OCI-LY7 (cell line): ENCODE measurements around the gene USP28.

Experiments used
- CTCF ChIP-seq: fragments of 200-600 bp; sonication (generic); conservative IDR thresholded peaks from 2 replicates; pipeline ENCODE4 v1.5.1; 2014; ENCODE audit warnings: mild to moderate bottlenecking, antibody characterized with exemption, low read length, moderate library complexity, mixed read lengths
- EZH2phosphoT487 ChIP-seq: fragments of 200-600 bp; sonication (generic); IDR thresholded peaks from 2 replicates; pipeline ENCODE4 v1.6.1; 2018; ENCODE audit warnings: low read depth, borderline replicate concordance, mild to moderate bottlenecking, mixed run types, antibody characterized with exemption, low read length, moderate library complexity, mixed read lengths

- TF ChIP-seq CTCF (no peak), EZH2phosphoT487 (no peak)
Observed at GRCh38 chr11:113907681-113908080, 32.3 kb upstream of the USP28 start.
